SK-N-SH treated with all-trans-retinoic acid at 6 μM for 48 hours (cell line): ENCODE data around the gene POU2F1.

Source experiments
- ATAC-seq: fragments of 200-7000 bp; cut with Tn5 transposase; 3 replicates; pipeline ENCODE4 v1.9.1; 2020; ENCODE audit warnings: mild to moderate bottlenecking, moderate library complexity
- ARNTL ChIP-seq: fragments of 450-650 bp; formaldehyde crosslinking; IDR thresholded peaks from 2 replicates; pipeline ENCODE4 v1.5.0; 2020; ENCODE audit warnings: low read depth, mild to moderate bottlenecking, moderate library complexity, borderline replicate concordance
- BACH2 ChIP-seq: fragments of 250-450 bp; sonication (Bioruptor Pico); IDR thresholded peaks from 2 replicates; pipeline ENCODE4 v1.9.0; 2021; ENCODE audit warnings: mild to moderate bottlenecking, borderline replicate concordance
- CREB5 ChIP-seq: fragments of 250-450 bp; sonication (Bioruptor Pico); IDR thresholded peaks from 2 replicates; pipeline ENCODE4 v1.5.1; 2020; ENCODE audit warnings: low read depth, mild to moderate bottlenecking, moderate library complexity
- CSDC2 ChIP-seq: fragments of 250-450 bp; sonication (Bioruptor Pico); IDR thresholded peaks from 2 replicates; pipeline ENCODE4 v1.5.0; 2020; ENCODE audit warnings: mild to moderate bottlenecking, moderate library complexity
- ESRRG ChIP-seq: fragments of 250-450 bp; sonication (Bioruptor Pico); IDR thresholded peaks from 2 replicates; pipeline ENCODE4 v1.6.1; 2021; ENCODE audit warnings: mild to moderate bottlenecking
- GLIS3 ChIP-seq: fragments of 250-450 bp; sonication (Bioruptor Pico); IDR thresholded peaks from 2 replicates; pipeline ENCODE4 v1.5.0; 2020; ENCODE audit warnings: mild to moderate bottlenecking, moderate library complexity
- ISL1 ChIP-seq: fragments of 250-450 bp; sonication (Bioruptor Pico); IDR thresholded peaks from 2 replicates; pipeline ENCODE4 v2.1.2; 2022; ENCODE audit warnings: mild to moderate bottlenecking, moderate library complexity
- OSR1 ChIP-seq: fragments of 250-450 bp; sonication (Bioruptor Pico); IDR thresholded peaks from 2 replicates; pipeline ENCODE4 v1.8.0; 2022; ENCODE audit warnings: moderate library complexity, mild to moderate bottlenecking, inconsistent platforms
- PATZ1 ChIP-seq: fragments of 250-450 bp; sonication (Bioruptor Pico); IDR thresholded peaks from 2 replicates; pipeline ENCODE4 v1.8.0; 2020; ENCODE audit warnings: mild to moderate bottlenecking, moderate library complexity, borderline replicate concordance
- PPARA ChIP-seq: fragments of 250-450 bp; sonication (Bioruptor Pico); IDR thresholded peaks from 2 replicates; pipeline ENCODE4 v1.5.0; 2020; ENCODE audit warnings: mild to moderate bottlenecking, borderline replicate concordance
- RARB ChIP-seq: fragments of 250-450 bp; sonication (Bioruptor Pico); IDR thresholded peaks from 2 replicates; pipeline ENCODE4 v1.8.0; 2021; ENCODE audit warnings: mild to moderate bottlenecking, moderate library complexity
- SNAI2 ChIP-seq: fragments of 250-450 bp; sonication (Bioruptor Pico); IDR thresholded peaks from 2 replicates; pipeline ENCODE4 v1.5.0; 2020; ENCODE audit warnings: mild to moderate bottlenecking, moderate library complexity
- TCF4 ChIP-seq: fragments of 250-450 bp; sonication (Bioruptor Pico); IDR thresholded peaks from 2 replicates; pipeline ENCODE4 v1.8.0; 2021; ENCODE audit warnings: mild to moderate bottlenecking, moderate library complexity, borderline replicate concordance
- TOX ChIP-seq: fragments of 250-450 bp; sonication (Bioruptor Pico); IDR thresholded peaks from 2 replicates; pipeline ENCODE4 v1.8.0; 2021; ENCODE audit warnings: mild to moderate bottlenecking, moderate library complexity, borderline replicate concordance
- ZC3H10 ChIP-seq: fragments of 250-450 bp; sonication (Bioruptor Pico); IDR thresholded peaks from 2 replicates; pipeline ENCODE4 v1.5.1; 2021; ENCODE audit warnings: mild to moderate bottlenecking, moderate library complexity
- ZFP3 ChIP-seq: fragments of 250-450 bp; sonication (Bioruptor Pico); IDR thresholded peaks from 2 replicates; pipeline ENCODE4 v1.5.0; 2020; ENCODE audit warnings: mild to moderate bottlenecking, moderate library complexity
- ZFP30 ChIP-seq: fragments of 450-650 bp; formaldehyde crosslinking; IDR thresholded peaks from 2 replicates; pipeline ENCODE4 v1.5.0; 2022; ENCODE audit warnings: mild to moderate bottlenecking, moderate library complexity
- ZNF565 ChIP-seq: fragments of 450-650 bp; formaldehyde crosslinking; conservative IDR thresholded peaks from 2 replicates; pipeline ENCODE4 v1.5.0; 2020; ENCODE audit warnings: low read depth, mild to moderate bottlenecking, moderate library complexity
- ZNF8 ChIP-seq: fragments of 450-650 bp; formaldehyde crosslinking; IDR thresholded peaks from 2 replicates; pipeline ENCODE4 v1.5.0; 2020; ENCODE audit warnings: mild to moderate bottlenecking, moderate library complexity
- TF ChIP-seq, protein P1 (sequence below): fragments of 250-450 bp; sonication (Bioruptor Pico); IDR thresholded peaks from 2 replicates; pipeline ENCODE4 v1.5.0; 2020; ENCODE audit warnings: mild to moderate bottlenecking, moderate library complexity
- TF ChIP-seq, protein P2 (sequence below): fragments of 250-450 bp; sonication (Bioruptor Pico); IDR thresholded peaks from 2 replicates; pipeline ENCODE4 v1.5.1; 2021; ENCODE audit warnings: mild to moderate bottlenecking, moderate library complexity

The POU2F1 gene

DNA sequence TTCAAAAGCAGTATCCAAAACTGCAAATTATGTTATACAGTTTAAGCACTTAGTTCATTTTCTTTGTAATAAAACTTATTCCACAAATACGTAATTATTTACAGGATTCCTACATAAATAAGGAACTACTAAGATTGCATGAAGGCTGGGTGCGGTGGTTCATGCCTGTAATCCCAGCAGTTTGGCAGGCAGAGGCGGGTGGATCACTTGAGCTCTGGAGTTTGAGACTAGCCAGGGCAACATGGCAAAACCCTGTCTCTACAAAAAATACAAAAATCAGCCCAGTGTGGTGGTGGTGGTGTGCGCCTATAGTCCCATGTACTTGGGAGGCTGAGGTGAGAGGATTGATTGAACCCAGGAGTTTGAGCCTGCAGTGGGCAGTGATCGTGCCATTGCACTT, 69.3 kb downstream of the POU2F1 start:
- no peak for TF ChIP-seq PATZ1 (CRISPR knock-in tag)
- TF ChIP-seq SNAI2 (CRISPR knock-in tag): no peak
- TF ChIP-seq ZC3H10: no peak
- no peak for TF ChIP-seq RARB (CRISPR knock-in tag)
- TF ChIP-seq ESRRG (CRISPR knock-in tag): no peak
- no peak for TF ChIP-seq OSR1 (CRISPR knock-in tag)
- no peak for TF ChIP-seq ZFP30
- no peak for TF ChIP-seq TOX (CRISPR knock-in tag)
- TF ChIP-seq ARNTL (CRISPR knock-in tag): no peak
- ATAC-seq: no peak

DNA sequence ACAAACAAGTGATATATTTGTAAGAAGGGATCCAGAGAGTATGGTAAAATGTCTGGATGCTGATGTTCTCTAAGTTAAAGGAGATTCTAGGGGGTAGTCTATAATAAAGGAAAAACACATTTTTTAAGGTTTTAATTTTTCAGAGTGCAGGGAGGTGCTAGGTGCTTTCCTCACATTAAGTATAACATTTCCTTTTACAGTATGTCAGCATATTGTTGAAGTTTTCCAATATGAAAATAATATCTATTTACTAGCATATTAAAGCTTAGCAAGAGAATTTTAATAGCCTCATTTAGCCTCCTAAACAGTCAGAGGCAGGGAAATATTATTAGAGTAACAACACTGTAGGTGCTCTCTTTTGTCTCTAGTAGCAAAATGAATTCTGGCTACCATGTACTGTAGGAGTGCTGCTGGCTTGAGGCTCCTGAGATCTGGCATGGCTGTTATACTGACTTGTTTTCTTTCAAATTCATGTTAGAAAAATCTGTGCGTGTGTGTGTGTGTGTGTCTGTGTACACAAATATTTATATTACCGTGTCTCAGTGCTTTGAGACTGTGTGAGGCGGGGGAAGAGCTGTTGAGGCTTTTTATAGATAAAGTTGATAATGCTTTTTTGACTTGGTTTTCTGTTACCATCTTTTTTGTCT, 71.0 kb downstream of the POU2F1 start:
- TF ChIP-seq ZNF565 (CRISPR knock-in tag): no peak
- no peak for TF ChIP-seq GLIS3
- TF ChIP-seq CREB5 (CRISPR knock-in tag): no peak
- TF ChIP-seq ISL1 (CRISPR knock-in tag): no peak
- no peak for TF ChIP-seq ESRRG (CRISPR knock-in tag)
- TF ChIP-seq TCF4 (CRISPR knock-in tag): no peak
- TF ChIP-seq RARB (CRISPR knock-in tag): no peak
- TF ChIP-seq, protein P1, sequence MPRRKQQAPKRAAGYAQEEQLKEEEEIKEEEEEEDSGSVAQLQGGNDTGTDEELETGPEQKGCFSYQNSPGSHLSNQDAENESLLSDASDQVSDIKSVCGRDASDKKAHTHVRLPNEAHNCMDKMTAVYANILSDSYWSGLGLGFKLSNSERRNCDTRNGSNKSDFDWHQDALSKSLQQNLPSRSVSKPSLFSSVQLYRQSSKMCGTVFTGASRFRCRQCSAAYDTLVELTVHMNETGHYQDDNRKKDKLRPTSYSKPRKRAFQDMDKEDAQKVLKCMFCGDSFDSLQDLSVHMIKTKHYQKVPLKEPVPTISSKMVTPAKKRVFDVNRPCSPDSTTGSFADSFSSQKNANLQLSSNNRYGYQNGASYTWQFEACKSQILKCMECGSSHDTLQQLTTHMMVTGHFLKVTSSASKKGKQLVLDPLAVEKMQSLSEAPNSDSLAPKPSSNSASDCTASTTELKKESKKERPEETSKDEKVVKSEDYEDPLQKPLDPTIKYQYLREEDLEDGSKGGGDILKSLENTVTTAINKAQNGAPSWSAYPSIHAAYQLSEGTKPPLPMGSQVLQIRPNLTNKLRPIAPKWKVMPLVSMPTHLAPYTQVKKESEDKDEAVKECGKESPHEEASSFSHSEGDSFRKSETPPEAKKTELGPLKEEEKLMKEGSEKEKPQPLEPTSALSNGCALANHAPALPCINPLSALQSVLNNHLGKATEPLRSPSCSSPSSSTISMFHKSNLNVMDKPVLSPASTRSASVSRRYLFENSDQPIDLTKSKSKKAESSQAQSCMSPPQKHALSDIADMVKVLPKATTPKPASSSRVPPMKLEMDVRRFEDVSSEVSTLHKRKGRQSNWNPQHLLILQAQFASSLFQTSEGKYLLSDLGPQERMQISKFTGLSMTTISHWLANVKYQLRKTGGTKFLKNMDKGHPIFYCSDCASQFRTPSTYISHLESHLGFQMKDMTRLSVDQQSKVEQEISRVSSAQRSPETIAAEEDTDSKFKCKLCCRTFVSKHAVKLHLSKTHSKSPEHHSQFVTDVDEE (CRISPR knock-in tag): no peak
- TF ChIP-seq, protein P2, sequence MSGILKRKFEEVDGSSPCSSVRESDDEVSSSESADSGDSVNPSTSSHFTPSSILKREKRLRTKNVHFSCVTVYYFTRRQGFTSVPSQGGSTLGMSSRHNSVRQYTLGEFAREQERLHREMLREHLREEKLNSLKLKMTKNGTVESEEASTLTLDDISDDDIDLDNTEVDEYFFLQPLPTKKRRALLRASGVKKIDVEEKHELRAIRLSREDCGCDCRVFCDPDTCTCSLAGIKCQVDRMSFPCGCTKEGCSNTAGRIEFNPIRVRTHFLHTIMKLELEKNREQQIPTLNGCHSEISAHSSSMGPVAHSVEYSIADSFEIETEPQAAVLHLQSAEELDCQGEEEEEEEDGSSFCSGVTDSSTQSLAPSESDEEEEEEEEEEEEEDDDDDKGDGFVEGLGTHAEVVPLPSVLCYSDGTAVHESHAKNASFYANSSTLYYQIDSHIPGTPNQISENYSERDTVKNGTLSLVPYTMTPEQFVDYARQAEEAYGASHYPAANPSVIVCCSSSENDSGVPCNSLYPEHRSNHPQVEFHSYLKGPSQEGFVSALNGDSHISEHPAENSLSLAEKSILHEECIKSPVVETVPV (CRISPR knock-in tag): no peak
- no peak for TF ChIP-seq OSR1 (CRISPR knock-in tag)
- no peak for TF ChIP-seq ARNTL (CRISPR knock-in tag)

DNA sequence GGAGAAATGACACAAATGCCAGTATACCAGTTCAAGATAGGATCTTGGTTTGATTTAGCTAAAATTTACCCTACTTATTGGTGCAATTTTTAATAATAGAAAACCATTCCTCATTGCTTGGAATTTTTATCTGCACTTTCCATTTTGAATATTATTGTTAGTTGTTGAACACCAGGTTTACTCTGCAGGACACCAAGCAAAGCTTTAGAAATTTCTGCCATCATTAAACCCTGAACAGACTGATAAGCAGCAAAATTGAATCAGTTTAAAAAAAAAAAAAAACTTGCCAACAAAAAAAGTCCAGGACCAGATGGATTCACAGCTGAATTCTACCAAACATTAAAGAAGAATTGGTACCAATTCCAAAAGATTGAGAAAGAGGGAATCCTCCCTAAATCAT, 71.5 kb downstream of the POU2F1 start:
- ATAC-seq: no peak
- no peak for TF ChIP-seq RARB (CRISPR knock-in tag)
- TF ChIP-seq ZC3H10: no peak
- TF ChIP-seq, protein P2 (CRISPR knock-in tag): no peak
- no peak for TF ChIP-seq BACH2
- TF ChIP-seq TCF4 (CRISPR knock-in tag): no peak
- TF ChIP-seq, protein P1 (CRISPR knock-in tag): no peak
- TF ChIP-seq ZFP3 (CRISPR knock-in tag): no peak
- no peak for TF ChIP-seq ISL1 (CRISPR knock-in tag)
- TF ChIP-seq TOX (CRISPR knock-in tag): no peak
- TF ChIP-seq PPARA: no peak
- no peak for TF ChIP-seq OSR1 (CRISPR knock-in tag)
- TF ChIP-seq CREB5 (CRISPR knock-in tag): no peak
- no peak for TF ChIP-seq CSDC2 (CRISPR knock-in tag)
- no peak for TF ChIP-seq ZNF8 (CRISPR knock-in tag)
- TF ChIP-seq ZFP30: no peak

More for the DNA sequence above, 71.0 kb downstream of the POU2F1 start:
- no peak for ATAC-seq
